Spleen (tissue), 11 donors: Measurements from ENCODE around the gene MACROD2. TPM values are rescaled to one million over a fixed set of nuclear protein-coding genes. Genes with fewer than 3 reads are reported as not detected.
"Not testable (repeated sequence)": the region's sequence is repeated elsewhere in the genome, so short reads cannot be mapped to it uniquely, and the experiment has no call there.

ENCODE experiments used
- DNase-seq: peaks from one replicate; pipeline ENCODE4 v3.0.0-alpha.2; 2020
- H3K27ac ChIP-seq, 8 donors: fragments of 200-600 bp; sonication (generic) in 7 of 8; 1 replicate in 4 of 8; 2 replicates in 4 of 8; pipeline versions ENCODE4 v1.5.0 to v1.8.0; 2016 to 2021; ENCODE audit warnings: inconsistent platforms in 4 of 8, mild to moderate bottlenecking in 4 of 8, moderate library complexity in 1 of 8
- H3K27me3 ChIP-seq, 7 donors: fragments of 200-600 bp; sonication (generic) in 6 of 7; replicated peaks in 1 of 7; 1 replicate in 4 of 7; 2 replicates in 3 of 7; pipeline versions ENCODE4 v1.5.0 to v1.8.0; 2016 to 2021; ENCODE audit warnings: inconsistent platforms in 3 of 7, mild to moderate bottlenecking in 1 of 7
- H3K36me3 ChIP-seq, 6 donors: fragments of 200-600 bp; sonication (generic) in 5 of 6; 1 replicate in 4 of 6; 2 replicates in 2 of 6; pipeline versions ENCODE4 v1.5.0 to v1.8.0; 2016 to 2021; ENCODE audit warnings: inconsistent platforms in 2 of 6
- H3K4me1 ChIP-seq, 6 donors: fragments of 200-600 bp; sonication (generic) in 5 of 6; 1 replicate in 3 of 6; 2 replicates in 3 of 6; pipeline versions ENCODE4 v1.5.0 to v1.8.0; 2016 to 2021; ENCODE audit warnings: inconsistent platforms in 3 of 6
- H3K4me3 ChIP-seq, 8 donors: fragments of 200-600 bp; sonication (generic) in 7 of 8; 1 replicate in 4 of 8; 2 replicates in 4 of 8; pipeline versions ENCODE4 v1.5.0 to v1.8.0; 2016 to 2021; ENCODE audit warnings: inconsistent platforms in 4 of 8, mild to moderate bottlenecking in 4 of 8, moderate library complexity in 2 of 8
- H3K9me3 ChIP-seq, 8 donors: fragments of 200-600 bp; sonication (generic) in 7 of 8; 1 replicate in 4 of 8; 2 replicates in 4 of 8; pipeline versions ENCODE4 v1.5.0 to v1.8.0; 2016 to 2021; ENCODE audit warnings: inconsistent platforms in 4 of 8
- CTCF ChIP-seq, 11 experiments: fragments of 200-600 bp in 7 of 11; fragments of 450-650 bp in 4 of 11; sonication (generic) in 4 of 11; IDR thresholded peaks in 8 of 11; conservative IDR thresholded peaks in 3 of 11; 1 replicate in 7 of 11; 2 replicates in 4 of 11; pipeline versions ENCODE4 v1.4.0 to v1.8.0; 2016 to 2021; ENCODE audit warnings: antibody characterized with exemption in 11 of 11, inconsistent platforms in 4 of 11, mild to moderate bottlenecking in 1 of 11
- POLR2A ChIP-seq, 3 donors: fragments of 450-650 bp; IDR thresholded peaks; one replicate each; pipeline ENCODE4 v1.5.1; 2017; ENCODE audit warnings: antibody characterized with exemption in 3 of 3, mild to moderate bottlenecking in 1 of 3
- POLR2AphosphoS5 ChIP-seq, 3 donors: sonication (generic); formaldehyde crosslinking; IDR thresholded peaks; one replicate each; pipeline ENCODE4 v1.5.1; 2017; ENCODE audit warnings: antibody characterized with exemption in 3 of 3
- WGBS, 5 donors: extraction: QIAGEN DNeasy Blood & Tissue Kit in 3 of 5; methylation state at CpG; one replicate each; pipeline versions ENCODE4 v1.1.5 to v1.1.7; 2013 to 2018; 5-methylcytosine and 5-hydroxymethylcytosine counted together
- intact Hi-C: fragments of 100-400 bp; cut with DNase I; formaldehyde crosslinking; loops from one replicate; pipeline ENCODE4 v1.15.0; 2023; ENCODE audit warnings: low total_unique reads
- polyA plus RNA-seq, 3 donors: library from polyadenylated mRNA; stranded (reverse); fragments of 200-250 nt; gene quantifications; one replicate each; pipeline ENCODE4 v1.2.1, GENCODE V29; 2013
- total RNA-seq, 7 donors: library from RNA; depleted of rRNA in 3 of 7; stranded (reverse); fragments of >200 nt in 3 of 7; fragmentation: NEBNext Ultra II Directional in 4 of 7; extraction: Animal tissue kit (Norgen Biotek cat#: 25700) in 4 of 7; gene quantifications; one replicate each; pipeline versions ENCODE4 v1.1.0 to v1.2.1, GENCODE V29; 2016 to 2021
- donor health status: healthy with polysubstance abuse.
- donor health status: DM: no; HTN: no; CAD: no; lungs with moderate emphysema.
- donor health status: DM: no; HTN: no; CAD: no.
- donor health status: Bipolar disorder and iron deficiency.
- donor health status: healthy.
- donor health status: DM: no; HTN: no; CAD: no.
- donor health status: DM: yes; HTN: yes; CAD: no.

MACROD2 gene
- total and polyA plus RNA-seq, 10 donors = 1.5 to 4.7 (median 3.4) TPM

- Histone ChIP-seq H3K4me1 (no peaks in the 10 kb centered on the region), H3K27ac (no peak overlapping the region), H3K4me3 (no peak overlapping the region), H3K9me3 (no peaks in the 10 kb centered on the region), H3K36me3 (no peaks in the 10 kb centered on the region), H3K27me3 (no peaks in the 10 kb centered on the region)
- intact Hi-C loops = no loop called here
- DNase-seq = no peak
- 84 to 92% (median 89%) methylated on average over 2 of the region's 2 CpGs for WGBS, 5 donors
- no peak for TF ChIP-seq POLR2AphosphoS5 (IDR thresholded peaks at IDR 0.05)
Observed at GRCh38 chr20:15364781-15365180, 1369.5 kb downstream of the MACROD2 start.

GRCh38 chr20:15370370-15370769 lies 1375.1 kb downstream of the MACROD2 start:
- Histone ChIP-seq H3K36me3 (no peaks in the 10 kb centered on the region), H3K9me3 (no peaks in the 10 kb centered on the region), H3K27ac (no peak overlapping the region), H3K4me3 (no peak overlapping the region), H3K27me3 (no peaks in the 10 kb centered on the region), H3K4me1 (no peaks in the 10 kb centered on the region)
- intact Hi-C loops = no loop called here
- DNase-seq = no peak
- no peak for TF ChIP-seq POLR2AphosphoS5 (IDR thresholded peaks at IDR 0.05)
- no peak for TF ChIP-seq CTCF (IDR thresholded peaks at IDR 0.05 in 8 of 11, conservative IDR thresholded peaks at IDR 0.05 in 3 of 11)
- TF ChIP-seq POLR2A (IDR thresholded peaks at IDR 0.05) = no peak
- 90 to 96% (median 93%) methylated on average over 1 of the region's 1 CpG for WGBS, 5 donors

- WGBS, 5 donors = 63 to 76% (median 72%) methylated on average over 4 of the region's 4 CpGs
Observed at GRCh38 chr20:15374682-15375081, 1379.4 kb downstream of the MACROD2 start.

GRCh38 chr20:15375836-15376235 lies 1380.5 kb downstream of the MACROD2 start:
- no peaks in the 10 kb centered on the region for H3K4me1 ChIP-seq
- no peak overlapping the region for H3K27ac ChIP-seq
- H3K9me3 ChIP-seq = no peaks in the 10 kb centered on the region
- intact Hi-C loops = no loop called here
- DNase-seq = no peak
- 59 to 88% (median 79%) methylated on average over 3 of the region's 3 CpGs for WGBS, 5 donors
- no peak for TF ChIP-seq CTCF (IDR thresholded peaks at IDR 0.05 in 8 of 11, conservative IDR thresholded peaks at IDR 0.05 in 3 of 11)
- TF ChIP-seq POLR2AphosphoS5 (IDR thresholded peaks at IDR 0.05) = no peak
- H3K27me3 ChIP-seq = no peaks in the 10 kb centered on the region
- no peak overlapping the region for H3K4me3 ChIP-seq
- H3K36me3 ChIP-seq = no peaks in the 10 kb centered on the region

More at GRCh38 chr20:15374682-15375081, 1379.4 kb downstream of the MACROD2 start:
- DNase-seq = no peak
- H3K9me3 ChIP-seq = no peaks in the 10 kb centered on the region
- H3K27ac ChIP-seq = no peak overlapping the region
- no peaks in the 10 kb centered on the region for H3K27me3 ChIP-seq
- no peaks in the 10 kb centered on the region for H3K4me1 ChIP-seq
- intact Hi-C loops = no loop called here
- H3K36me3 ChIP-seq = no peaks in the 10 kb centered on the region
- no peak overlapping the region for H3K4me3 ChIP-seq
- TF ChIP-seq POLR2AphosphoS5 (IDR thresholded peaks at IDR 0.05) = no peak
- no peak for TF ChIP-seq POLR2A (IDR thresholded peaks at IDR 0.05)
- no peak for TF ChIP-seq CTCF (IDR thresholded peaks at IDR 0.05 in 8 of 11, conservative IDR thresholded peaks at IDR 0.05 in 3 of 11)

- 41 to 57% (median 49%) methylated on average over 5 of the region's 5 CpGs for WGBS, 5 donors
Observed at GRCh38 chr20:15377603-15378002, 1382.3 kb downstream of the MACROD2 start.

More at GRCh38 chr20:15377603-15378002, 1382.3 kb downstream of the MACROD2 start:
- DNase-seq, H3K36me3 ChIP-seq, intact Hi-C loops, H3K9me3 ChIP-seq, H3K4me3 ChIP-seq, H3K27me3 ChIP-seq, H3K27ac ChIP-seq, H3K4me1 ChIP-seq: not testable (repeated sequence)
